ENCODE measurements around the gene NUDT14.

GRCh38 chr14:105128059-105128458, 53.1 kb downstream of the NUDT14 start:
- no peak for TF ChIP-seq ZFX (IDR thresholded peaks at IDR 0.05; ENCODE audit: borderline replicate concordance)
- TF ChIP-seq CTCF (IDR thresholded peaks at IDR 0.05): no peak

All from 22Rv1 (cell line).